Activated CD8-positive, alpha-beta memory T cell treated with anti-CD3 and anti-CD28 coated beads, Interleukin-2, amount 50 U/mL, for 48 hours (primary cell): ENCODE results near the gene BSN.

Experiments used
- DNase-seq: peaks from one replicate; pipeline ENCODE4 v3.0.0-alpha.2; 2020

Gene BSN

GRCh38 chr3:49553692-49554632 is at the start of gene BSN:
TSS of gene BSN (plus strand) at chr3:49554477. CDS start at chr3:49554603, 126 bp downstream.
- DNase-seq = peak; percentile 98

DNA sequence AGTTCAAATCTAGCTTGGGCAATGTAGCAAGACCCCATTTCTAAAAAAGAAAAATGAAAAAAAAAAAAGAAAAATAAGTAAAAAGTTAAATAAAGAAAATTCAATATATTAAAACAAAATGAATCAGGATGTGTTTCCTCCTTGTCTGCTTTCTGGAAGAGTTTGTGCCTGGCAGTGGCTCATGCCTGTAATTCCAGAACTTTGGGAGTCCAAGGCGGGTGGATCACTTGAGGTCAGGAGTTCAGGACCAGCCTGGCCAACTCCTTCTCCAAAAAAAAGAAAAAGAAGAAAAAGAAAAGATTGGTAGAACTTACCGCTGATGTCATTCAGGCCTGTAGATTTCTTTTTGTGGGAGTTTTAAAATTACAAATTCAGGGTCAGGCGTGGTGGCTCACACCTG is 47.4 kb upstream of the BSN start:
- no peak for DNase-seq

- no peak for DNase-seq
These were observed 45.2 kb upstream of the BSN start for GRCh38 chr3:49509028-49509561.

GRCh38 chr3:49511639-49512038 is 42.6 kb upstream of the BSN start:
- DNase-seq = no peak

- DNase-seq = no peak
These were observed 41.4 kb upstream of the BSN start for GRCh38 chr3:49512781-49513355.

- DNase-seq = no peak
These were observed 40.7 kb upstream of the BSN start for GRCh38 chr3:49513494-49514124.

DNA sequence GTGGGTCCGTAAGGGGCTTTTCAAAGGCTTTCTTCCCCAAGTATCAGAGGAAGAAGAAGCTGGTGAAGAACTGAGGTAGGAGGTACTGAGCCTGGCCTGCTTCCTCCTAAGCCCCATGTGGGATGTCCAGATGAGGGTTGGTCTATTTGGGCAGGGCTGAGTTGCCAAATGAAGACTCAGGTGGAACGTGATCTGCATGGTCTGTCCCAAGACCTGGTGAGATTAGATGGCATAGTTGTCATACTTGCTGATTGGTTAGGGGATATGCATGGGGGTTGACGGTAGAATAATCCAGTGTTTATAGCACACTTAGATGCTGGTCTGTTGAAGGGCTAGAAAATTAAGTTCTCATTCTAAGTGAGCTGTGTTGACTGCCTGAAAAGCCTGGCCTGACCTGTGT is 36.3 kb upstream of the BSN start:
- DNase-seq = no peak

GRCh38 chr3:49518441-49518840 is 35.8 kb upstream of the BSN start:
- no peak for DNase-seq

GRCh38 chr3:49519296-49519695 is 35.0 kb upstream of the BSN start:
- no peak for DNase-seq

- no peak for DNase-seq
These were observed 34.3 kb upstream of the BSN start for GRCh38 chr3:49519916-49520385.

DNA sequence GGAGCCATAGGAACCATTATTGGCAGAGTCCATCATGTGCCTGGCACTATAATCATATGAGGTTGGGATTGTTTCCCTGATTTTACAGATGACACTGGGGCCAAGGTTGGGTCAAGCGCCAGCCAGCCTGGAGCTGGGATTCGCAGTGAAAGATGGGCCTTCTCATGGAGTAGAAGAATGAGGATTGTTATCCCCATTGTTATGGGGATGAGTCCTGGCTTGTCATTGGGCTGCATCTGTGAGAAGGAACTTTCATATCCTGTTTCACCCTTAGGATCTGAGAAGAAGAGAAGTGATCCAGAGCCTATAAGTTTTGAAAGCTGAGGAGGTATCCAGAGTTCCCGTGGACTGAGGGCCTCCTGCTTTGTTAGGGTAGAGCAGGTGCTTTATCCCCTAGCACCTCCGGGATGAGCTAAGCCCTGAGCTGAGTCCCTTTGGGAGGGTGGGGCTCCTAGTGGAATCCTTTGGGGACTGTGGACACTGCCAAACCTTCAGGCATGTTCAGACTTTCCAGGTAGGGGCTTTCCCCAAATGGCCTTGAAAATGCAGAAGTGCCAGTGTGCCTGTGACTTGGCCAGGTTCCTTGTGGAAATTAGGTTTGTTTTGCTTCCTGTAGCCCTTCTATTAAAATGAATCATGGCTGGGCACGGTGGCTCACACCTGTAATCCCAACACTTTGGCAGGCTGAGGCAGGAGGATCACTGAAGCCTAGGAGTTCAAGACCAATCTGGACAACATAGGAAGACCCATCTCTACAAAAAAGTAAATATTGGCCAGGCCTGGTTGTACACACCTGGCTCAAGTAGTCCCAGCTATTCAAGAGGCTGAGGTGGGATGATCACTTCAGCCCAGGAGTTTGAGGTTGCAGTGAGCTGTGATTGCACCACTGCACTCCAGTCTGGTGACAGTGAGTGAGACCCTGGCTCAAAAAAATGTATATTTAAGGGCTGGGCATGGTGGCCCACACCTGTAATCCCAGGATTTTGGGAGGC is 30.2 kb upstream of the BSN start:
- DNase-seq = no peak

DNA sequence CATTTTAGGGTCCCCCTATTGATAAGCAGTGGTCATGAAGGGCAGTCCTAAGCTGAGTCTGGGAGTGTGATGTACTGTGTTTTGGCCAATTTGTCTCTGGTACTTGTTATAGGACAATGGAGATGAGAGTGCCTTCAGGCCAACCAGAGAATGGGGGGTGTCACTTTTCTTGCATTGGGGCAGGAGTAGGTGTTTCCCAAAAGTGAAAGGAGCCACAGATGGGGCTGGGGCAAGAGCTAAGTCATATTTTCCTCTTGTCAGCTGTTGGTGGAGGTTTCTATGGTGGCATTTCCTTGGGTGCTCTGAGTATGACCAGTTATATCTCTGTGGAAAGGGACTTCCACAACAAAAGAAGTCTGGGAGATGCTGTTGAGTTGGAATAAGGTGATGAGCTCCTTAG is 24.7 kb upstream of the BSN start:
- DNase-seq = no peak

GRCh38 chr3:49530231-49530630 is 24.0 kb upstream of the BSN start:
- DNase-seq = no peak

DNA sequence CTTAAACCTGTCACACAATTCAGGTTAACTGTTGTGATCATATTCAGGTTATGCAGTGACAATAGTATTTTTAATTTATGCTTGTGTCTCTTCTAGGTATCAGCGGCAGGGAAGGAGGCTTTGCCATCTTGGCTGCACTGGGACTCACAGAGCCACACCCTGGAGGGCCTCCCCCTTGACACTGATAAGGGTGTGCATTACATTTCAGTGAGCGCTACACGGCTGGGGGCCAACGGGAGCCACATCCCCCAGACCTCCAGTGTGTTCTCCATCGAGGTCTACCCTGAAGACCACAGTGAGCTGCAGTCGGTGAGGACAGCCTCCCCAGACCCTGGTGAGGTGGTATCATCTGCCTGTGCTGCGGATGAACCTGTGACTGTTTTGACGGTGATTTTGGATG is 23.6 kb upstream of the BSN start:
- DNase-seq = no peak

- DNase-seq = no peak
These were observed 23.1 kb upstream of the BSN start for GRCh38 chr3:49531218-49531617.

DNA sequence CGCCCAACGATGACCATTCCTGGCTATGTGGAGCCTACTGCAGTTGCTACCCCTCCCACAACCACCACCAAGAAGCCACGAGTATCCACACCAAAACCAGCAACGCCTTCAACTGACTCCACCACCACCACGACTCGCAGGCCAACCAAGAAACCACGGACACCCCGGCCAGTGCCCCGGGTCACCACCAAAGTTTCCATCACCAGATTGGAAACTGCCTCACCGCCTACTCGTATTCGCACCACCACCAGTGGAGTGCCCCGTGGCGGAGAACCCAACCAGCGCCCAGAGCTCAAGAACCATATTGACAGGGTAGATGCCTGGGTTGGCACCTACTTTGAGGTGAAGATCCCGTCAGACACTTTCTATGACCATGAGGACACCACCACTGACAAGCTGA is 22.6 kb upstream of the BSN start:
- no peak for DNase-seq

- no peak for DNase-seq
These were observed 21.2 kb upstream of the BSN start for GRCh38 chr3:49533031-49533430.

- no peak for DNase-seq
These were observed 20.3 kb upstream of the BSN start for GRCh38 chr3:49533786-49534519.

DNA sequence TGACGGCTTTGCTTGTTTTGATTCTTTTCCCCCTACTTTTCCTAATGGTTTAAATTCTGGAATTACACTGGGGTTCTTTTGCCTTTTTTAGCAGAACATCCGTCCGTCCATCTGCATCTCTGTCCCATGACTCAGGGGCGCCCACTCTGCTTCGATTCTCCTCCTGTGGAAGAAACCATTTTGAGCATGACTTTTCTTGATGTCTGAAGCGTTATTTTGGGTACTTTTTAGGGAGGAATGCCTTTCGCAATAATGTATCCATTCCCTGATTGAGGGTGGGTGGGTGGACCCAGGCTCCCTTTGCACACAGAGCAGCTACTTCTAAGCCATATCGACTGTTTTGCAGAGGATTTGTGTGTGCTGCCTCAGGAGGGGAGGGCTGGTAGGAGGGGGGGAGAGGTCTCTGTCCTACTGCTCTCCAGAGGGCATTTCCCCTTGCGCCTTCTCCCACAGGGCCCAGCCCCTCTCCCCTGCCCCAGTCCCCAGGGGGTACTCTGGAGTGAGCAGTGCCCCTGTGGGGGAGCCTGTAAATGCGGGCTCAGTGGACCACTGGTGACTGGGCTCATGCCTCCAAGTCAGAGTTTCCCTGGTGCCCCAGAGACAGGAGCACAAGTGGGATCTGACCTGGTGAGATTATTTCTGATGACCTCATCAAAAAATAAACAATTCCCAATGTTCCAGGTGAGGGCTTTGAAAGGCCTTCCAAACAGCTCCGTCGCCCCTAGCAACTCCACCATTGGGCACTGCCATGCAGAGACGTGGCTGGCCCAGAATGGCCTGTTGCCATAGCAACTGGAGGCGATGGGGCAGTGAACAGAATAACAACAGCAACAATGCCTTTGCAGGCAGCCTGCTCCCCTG is 19.5 kb upstream of the BSN start:
- DNase-seq = no peak
